ENCODE results near the gene GALNT10. TPM values are rescaled to one million over a fixed set of nuclear protein-coding genes. Genes with fewer than 3 reads are reported as not detected.

GALNT10 gene
- total and polyA plus RNA-seq, 2 of the 8 experiments (the other 6 are each of a cell fraction or from before 2014, with no cell fraction given): 4.6 to 15.5 TPM

DNA sequence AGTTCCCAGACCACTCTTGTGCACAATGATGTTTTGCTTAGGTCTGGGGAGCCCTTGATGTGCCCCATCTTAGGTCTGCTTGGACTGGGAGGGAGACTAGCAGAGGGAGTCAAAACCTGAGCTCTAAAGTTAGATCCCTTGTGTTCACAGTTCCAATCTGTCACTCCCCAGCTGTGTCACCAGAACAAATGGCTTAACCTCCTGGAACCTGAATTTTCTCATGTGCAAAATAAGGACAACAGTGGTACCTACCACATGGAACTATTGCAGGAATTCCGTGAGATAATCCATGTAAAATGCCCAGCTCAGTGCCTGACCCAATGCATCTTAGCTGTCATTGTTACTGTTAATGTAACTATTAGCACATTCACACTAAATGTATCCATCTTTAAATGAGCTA lies 45.5 kb downstream of the GALNT10 start (continued):
- TF ChIP-seq SIN3A (conservative IDR thresholded peaks at IDR 0.05 in 1 of 2, IDR thresholded peaks at IDR 0.05 in 1 of 2; ENCODE audit: low read depth in 1 of 2, low read length in 2 of 2) (no peak), TCF12 (IDR thresholded peaks at IDR 0.05; ENCODE audit: low read depth, low read length) (no peak), HDAC6 (IDR thresholded peaks at IDR 0.05; ENCODE audit: low read depth, low read length) (no peak), NANOG (IDR thresholded peaks at IDR 0.05; ENCODE audit: insufficient read depth, low read depth, low read length, poor library complexity, severe bottlenecking) (no peak)
